NCI-H2107 (cell line): ENCODE results near the gene GADD45A.
"Not testable (repeated sequence)": the region's sequence is repeated elsewhere in the genome, so short reads cannot be mapped to it uniquely, and the experiment has no call there.

Experiments used
- DNase-seq: peaks from one replicate; lab custom pipeline; 2025; lab: John Stamatoyannopoulos, UW

Gene GADD45A

GRCh38 chr1:67721650-67722291 lies 36.8 kb downstream of the GADD45A start:
- no peak for DNase-seq

DNA sequence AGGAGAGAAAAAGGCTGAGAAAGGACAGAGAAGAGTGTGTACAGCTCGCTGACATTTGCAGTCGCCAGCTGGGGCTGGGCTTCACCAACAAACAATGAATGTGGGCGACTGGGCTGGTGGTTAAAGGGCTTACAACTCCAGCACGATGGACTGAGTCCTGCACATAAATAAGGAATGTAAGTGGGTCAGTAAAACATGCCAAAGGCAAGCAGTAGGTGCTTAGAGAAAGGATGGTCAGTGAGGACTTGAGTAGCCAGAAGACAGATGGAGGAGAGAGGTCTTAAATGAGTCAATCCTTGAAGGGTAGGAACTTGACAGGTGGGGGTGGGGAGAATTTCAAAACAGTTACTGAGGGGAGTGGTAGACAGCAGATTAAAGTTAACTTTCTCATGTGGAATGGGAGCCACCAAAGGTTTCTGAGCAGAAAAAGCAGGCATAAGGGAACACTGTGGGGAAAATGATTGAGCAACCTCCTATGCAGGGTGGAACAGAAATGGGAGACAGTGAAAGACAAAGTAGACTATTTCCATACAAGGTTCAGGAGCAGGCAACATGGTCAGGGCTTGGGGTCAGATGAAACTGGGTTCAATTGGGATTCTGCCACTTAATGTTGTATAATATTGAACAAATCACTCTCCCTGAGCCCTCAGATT lies 37.4 kb downstream of the GADD45A start:
- DNase-seq, result no peak

DNA sequence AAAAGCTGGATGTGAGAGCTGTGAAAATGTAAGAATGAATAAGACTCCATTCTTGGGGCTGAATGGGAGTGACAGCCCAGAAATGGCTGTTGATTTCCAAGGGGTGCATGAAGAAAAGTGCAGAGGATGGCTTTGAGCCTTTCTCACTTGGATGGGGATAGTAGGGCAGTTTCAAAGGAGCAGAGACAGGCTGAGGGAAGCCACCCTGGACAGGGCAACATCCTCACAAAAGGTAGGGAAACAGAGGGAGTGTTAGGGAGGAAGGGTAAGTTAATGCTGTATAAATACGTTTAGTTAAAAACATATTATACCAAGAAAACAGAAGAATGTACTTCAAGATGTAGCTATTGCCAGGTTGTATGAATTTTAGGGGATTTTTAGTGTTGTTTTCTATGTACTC lies 38.1 kb downstream of the GADD45A start:
- no peak for DNase-seq

DNA sequence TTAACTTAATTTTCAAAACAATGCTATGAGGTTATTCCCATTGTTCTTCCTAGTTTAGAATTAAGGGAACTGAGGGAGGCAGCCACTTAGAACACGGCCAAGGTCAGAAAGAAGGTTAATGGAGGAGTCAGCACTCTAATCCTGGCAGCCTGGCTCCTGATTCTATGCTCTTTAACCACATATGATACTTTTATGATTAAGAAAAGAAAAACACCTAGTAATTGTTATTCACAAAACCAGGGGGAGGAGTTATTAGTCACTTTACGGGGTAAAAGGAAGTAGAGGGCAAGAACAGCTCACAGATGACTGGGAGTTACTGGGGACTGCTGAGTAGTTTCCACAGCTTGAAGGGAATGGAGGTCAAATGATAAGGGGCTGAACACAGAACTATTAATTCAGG lies 38.6 kb downstream of the GADD45A start:
- no peak for DNase-seq

GRCh38 chr1:67724928-67725560 lies 40.0 kb downstream of the GADD45A start:
- no peak for DNase-seq

DNA sequence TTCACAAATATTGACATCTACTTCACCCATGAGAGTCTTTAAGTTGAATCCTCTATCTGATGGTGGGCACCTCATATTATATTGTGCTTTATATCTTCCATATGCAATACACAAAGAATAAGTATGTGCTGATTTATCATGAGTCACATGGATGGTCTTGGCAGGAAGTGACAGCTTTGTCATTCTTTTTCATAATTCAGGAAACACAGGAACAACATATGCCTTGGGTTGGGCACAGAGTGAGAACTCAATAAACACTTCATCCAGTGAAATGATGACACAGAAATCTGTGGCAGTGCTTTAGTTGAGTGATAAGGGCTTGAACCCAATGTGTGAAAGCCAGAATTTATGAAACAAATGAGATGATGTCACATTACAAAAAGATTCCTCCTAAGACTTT lies 41.2 kb downstream of the GADD45A start:
- DNase-seq, result no peak

DNA sequence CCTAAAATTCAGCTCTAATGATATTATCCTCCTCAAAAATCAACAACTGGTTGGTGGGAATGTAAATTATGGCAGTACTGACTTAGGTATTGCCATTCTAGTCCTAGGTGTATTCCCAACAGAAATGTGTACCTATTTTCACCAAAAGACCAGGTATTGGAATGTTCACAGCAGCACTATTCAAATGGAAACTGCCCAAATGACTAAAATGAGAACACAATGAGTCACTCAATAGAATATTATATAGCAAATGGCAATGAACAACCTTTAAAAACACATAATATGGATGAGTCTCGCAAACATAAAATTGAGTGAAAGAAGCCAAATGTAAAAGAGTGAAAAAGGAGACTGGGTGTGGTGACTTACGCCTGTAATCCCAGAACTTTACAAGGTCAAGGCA lies 44.9 kb downstream of the GADD45A start:
- no peak for DNase-seq

- not testable (repeated sequence) for DNase-seq
Observed at GRCh38 chr1:67730312-67730711, 45.3 kb downstream of the GADD45A start.

- no peak for DNase-seq
Observed at GRCh38 chr1:67731322-67731721, 46.3 kb downstream of the GADD45A start.

DNA sequence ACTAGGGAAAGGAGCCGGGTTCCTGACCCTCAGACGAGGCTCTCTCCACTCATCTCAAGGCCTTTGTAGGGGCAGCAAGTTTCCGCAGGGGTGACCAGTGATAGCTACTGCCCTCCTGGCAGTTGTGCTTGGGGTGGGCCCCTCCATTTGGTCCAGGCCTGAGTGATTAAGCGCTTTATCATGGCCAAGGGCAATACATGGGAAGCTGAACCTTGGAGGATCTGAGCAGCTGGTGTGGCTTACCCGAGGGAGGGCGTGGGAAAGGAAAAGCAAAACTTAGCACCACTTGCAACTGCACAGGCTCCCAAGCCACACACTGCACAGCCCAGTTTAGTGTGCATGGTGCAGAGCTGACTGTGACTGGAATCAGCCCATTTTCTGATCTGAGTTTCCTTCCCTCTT lies 47.8 kb downstream of the GADD45A start:
- no peak for DNase-seq

- no peak for DNase-seq
Observed at GRCh38 chr1:67733681-67734322, 48.8 kb downstream of the GADD45A start.

GRCh38 chr1:67734323-67734690 lies 49.3 kb downstream of the GADD45A start:
- no peak for DNase-seq

GRCh38 chr1:67735206-67735605 lies 50.2 kb downstream of the GADD45A start:
- no peak for DNase-seq

DNA sequence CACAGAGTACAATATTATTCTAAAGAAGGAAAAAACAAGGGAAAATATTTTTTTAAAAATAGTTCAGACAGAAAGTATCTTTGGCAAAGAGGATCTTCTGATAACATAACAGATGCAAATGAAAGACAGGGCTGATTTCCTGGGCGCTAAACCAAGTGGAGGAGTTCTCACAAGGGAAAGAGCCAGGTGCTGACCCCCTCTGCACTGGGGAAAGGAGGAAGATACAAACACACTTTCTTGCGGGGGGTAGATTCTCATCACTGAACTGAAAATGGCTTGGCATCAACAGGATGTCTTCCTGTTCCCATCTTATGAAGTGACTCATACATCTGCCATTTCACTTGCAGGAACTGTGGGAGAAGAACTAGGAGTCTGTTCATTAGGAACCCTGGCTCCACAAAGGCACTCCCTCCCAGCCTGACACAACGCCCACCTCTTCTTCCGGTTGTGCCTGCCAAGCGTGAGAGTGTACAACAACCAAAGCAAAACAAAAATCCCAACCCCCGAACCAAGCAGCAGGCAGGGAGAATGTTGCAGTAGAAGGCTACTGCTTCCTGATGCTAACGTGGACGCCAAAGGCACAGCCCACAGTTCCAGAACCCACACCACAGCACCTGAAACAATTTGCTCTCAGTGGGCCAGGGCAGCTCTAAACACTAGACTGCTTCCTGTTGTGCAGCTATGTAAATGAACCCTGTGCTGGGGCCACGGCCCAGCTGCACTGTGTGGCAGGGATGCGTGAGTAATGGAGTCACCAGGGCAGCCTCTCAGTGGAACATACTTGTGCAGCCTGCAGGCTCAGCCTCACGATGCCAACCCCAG lies 51.0 kb downstream of the GADD45A start:
- peak; percentile 70 for DNase-seq

- DNase-seq, result no peak
Observed at GRCh38 chr1:67736750-67737149, 51.7 kb downstream of the GADD45A start.

DNA sequence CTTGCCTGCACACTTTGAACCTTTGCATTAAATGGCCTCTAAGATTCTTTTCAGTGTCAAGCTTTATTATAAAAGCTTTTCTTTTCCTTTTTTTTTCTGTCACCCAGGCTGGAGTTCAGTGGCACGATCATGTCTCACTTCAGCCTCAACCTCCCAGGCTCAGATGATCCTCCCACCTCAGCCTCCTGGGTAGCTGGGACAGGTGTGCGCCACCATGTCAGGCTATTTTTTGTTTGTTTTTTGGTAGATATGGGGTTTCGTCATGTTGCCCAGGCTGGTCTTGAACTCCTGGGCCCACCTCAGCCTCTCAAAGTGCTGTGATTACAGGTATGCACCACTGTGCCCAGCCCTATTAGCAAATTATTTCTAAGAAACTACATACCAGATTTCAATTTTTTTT lies 52.9 kb downstream of the GADD45A start:
- DNase-seq, result no peak
